B cell (primary cell): ENCODE data around the gene PDIA2.

Experiments
- EZH2 ChIP-seq: IDR thresholded peaks from 2 replicates; pipeline ENCODE4 v1.6.1; 2012; ENCODE audit warnings: borderline replicate concordance, low read depth, mild to moderate bottlenecking, moderate library complexity, low read length; ENCODE audit not compliant: insufficient read depth, poor library complexity, severe bottlenecking
- TF ChIP-seq, protein P1 (sequence below): fragments of 200-600 bp; IDR thresholded peaks from one replicate; pipeline ENCODE4 v1.8.0; 2022; ENCODE audit warnings: antibody characterized with exemption, mild to moderate bottlenecking

DNA sequence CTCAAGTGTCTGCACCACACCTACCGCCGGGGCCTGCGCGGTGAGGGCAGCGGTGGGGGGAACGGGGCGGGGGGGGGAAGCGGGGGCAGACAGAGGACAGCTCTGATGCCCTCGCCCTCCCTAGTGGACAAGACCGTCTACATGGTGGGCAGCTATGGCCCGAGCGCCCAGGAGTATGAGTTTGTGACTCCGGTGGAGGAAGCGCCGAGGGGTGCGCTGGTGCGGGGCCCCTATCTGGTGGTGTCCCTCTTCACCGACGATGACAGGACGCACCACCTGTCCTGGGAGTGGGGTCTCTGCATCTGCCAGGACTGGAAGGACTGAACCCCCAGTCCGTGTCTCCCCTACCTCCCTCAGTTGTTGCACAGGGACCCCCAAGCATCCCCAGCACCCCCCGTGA is 473 bp upstream of the PDIA2 start:
- TF ChIP-seq, protein P1, sequence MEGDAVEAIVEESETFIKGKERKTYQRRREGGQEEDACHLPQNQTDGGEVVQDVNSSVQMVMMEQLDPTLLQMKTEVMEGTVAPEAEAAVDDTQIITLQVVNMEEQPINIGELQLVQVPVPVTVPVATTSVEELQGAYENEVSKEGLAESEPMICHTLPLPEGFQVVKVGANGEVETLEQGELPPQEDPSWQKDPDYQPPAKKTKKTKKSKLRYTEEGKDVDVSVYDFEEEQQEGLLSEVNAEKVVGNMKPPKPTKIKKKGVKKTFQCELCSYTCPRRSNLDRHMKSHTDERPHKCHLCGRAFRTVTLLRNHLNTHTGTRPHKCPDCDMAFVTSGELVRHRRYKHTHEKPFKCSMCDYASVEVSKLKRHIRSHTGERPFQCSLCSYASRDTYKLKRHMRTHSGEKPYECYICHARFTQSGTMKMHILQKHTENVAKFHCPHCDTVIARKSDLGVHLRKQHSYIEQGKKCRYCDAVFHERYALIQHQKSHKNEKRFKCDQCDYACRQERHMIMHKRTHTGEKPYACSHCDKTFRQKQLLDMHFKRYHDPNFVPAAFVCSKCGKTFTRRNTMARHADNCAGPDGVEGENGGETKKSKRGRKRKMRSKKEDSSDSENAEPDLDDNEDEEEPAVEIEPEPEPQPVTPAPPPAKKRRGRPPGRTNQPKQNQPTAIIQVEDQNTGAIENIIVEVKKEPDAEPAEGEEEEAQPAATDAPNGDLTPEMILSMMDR: no peak
- no peak for TF ChIP-seq EZH2
